Measurements from ENCODE around the gene RRAS. TPM values are rescaled to one million over a fixed set of nuclear protein-coding genes. Genes with fewer than 3 reads are reported as not detected.

The RRAS gene
- total RNA-seq: 100 to 1,000 TPM; 134 to 205 (median 187) TPM

- 0% methylated on average over 26 of the region's 51 CpGs for WGBS
- Histone ChIP-seq H3K36me3 (peaks cover 0 to 26% (median 23%) of the 10 kb centered on the region in 4 donors), H3K4me3 (peak within 1 kb of the TSS; percentile 69 to 97 (median 83)), H3K4me1 (peaks cover 59 to 80% (median 79%) of the 10 kb centered on the region in 4 donors), H3K9me3 (no peaks in the 10 kb centered on the region), H3K27me3 (no peaks in the 10 kb centered on the region), H3K27ac (replicated peaks in 1 of 4) (peak within 1 kb of the TSS; percentile 98 to 100 (median 98))
- peak; percentile 95 to 99 for TF ChIP-seq POLR2AphosphoS5 (IDR thresholded peaks at IDR 0.05)
- peak; percentile 53 for TF ChIP-seq EP300 (IDR thresholded peaks at IDR 0.05)
- no peak for TF ChIP-seq CTCF (IDR thresholded peaks at IDR 0.05)
- peak; percentile 100 for DNase-seq (ENCODE audit: extremely low spot score)
- intact Hi-C loops (cut with DNase I): loop anchor here (5.0 kb wide), 1 partner anchor 37 kb away; the partner anchor contains the start of gene PRMT1
These were observed at the start of gene RRAS for GRCh38 chr19:49640113-49640898. TSS of gene RRAS (minus strand) at chr19:49640143. CDS start at chr19:49640098, 45 bp downstream.

DNA sequence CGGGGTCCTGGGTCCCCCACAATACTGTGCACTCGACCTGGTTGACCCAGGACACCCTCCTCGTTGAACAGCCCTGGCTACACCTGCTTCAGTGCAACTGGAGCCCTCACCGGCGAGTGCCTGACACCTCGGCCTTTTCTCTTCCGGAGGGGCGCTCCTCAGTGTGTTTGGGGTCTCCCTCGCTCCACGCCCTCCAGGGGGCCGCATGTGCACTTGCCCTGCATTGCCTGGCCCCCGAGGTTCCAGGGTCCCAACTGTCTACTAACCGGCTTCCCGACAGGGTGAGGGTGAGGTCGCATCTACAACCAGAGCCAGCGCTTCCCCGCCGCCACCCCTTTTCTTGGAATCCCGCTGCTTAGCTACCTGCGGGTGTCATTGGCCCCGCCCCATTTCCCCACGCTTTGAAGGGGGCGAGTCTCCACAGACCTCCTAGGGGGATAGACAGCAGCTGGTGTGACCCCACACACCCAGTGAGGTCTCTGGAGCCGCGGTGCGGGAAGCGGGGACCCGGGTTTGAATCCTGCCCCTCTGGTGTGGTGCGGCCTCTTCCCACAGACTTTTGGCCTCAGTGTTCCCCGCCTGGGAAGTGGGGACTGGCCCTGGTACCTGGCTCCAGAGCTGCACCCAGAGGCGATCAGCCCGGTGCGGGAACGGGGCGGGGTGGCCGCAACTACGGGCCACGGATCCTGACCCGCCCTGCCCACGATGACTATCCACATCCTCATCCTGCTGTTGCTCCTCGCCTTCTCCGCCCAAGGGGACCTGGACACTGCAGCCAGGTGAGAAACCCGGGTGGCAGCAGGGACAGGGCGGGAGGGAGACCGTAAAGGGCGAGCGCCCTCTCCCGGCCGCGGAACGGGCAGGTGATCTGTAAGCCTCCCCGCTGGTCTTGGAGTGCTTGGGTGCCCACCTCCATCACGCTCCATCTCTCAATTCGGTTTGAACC, 49.5 kb upstream of the RRAS start, which contains the start of gene ADM5:
Gene ADM5 (plus strand): TSS at position 462 of the 946 bp plus-strand sequence. CDS start 244 bp downstream, at position 706.
- H3K27ac ChIP-seq (replicated peaks in 1 of 4): peak within 1 kb of the TSS; percentile 59 to 76 (median 68)

DNA sequence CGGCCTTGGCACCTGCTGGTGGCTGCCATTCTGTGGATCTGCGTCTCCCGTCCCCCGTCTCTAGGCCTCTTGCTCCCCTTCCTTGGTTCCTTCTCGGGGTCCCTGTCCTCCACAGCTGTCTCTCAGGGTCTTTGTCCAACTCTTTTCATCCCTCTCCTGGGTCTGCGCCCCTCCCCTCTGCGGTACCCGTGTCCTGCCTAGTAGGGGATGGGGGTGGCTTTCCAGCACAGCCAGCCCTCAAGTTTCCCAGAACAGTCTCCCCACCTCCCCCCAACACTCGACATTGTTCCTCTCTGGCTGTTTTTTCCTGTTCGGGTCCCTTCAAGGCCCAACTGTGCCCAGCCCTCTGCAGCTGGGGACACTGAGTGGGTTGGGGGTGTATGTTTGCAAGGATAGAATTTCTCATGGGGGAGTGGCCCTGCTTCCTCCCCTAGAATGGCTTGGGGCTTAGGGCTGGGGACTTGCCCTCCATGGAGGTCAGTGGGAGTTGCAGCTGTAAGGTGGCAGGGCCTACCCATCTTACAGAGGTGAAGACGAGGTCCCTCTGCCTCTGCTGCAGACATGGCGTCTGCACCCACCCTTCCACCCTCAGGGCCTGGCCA, 48.7 kb upstream of the RRAS start:
- intact Hi-C loops (cut with DNase I): no loop called here
- Histone ChIP-seq H3K4me1 (peaks cover 31 to 41% (median 33%) of the 10 kb centered on the region in 4 donors), H3K9me3 (no peaks in the 10 kb centered on the region), H3K4me3 (peak overlapping the region; percentile 51 to 63 (median 54)), H3K27me3 (peaks cover 0 to 43% (median 13%) of the 10 kb centered on the region in 4 donors), H3K36me3 (peaks cover 33 to 49% (median 45%) of the 10 kb centered on the region in 4 donors), H3K27ac (replicated peaks in 1 of 4) (peak overlapping the region; percentile 38 to 70 (median 52))
- no peak for DNase-seq (ENCODE audit: extremely low spot score)
- WGBS: 73% methylated on average over 10 of the region's 12 CpGs
- TF ChIP-seq POLR2AphosphoS5 (IDR thresholded peaks at IDR 0.05): peak in 1 of 2 donors; percentile 13
- no peak for TF ChIP-seq CTCF (IDR thresholded peaks at IDR 0.05)

More for the DNA sequence above, 49.5 kb upstream of the RRAS start, which contains the start of gene ADM5:
- H3K9me3 ChIP-seq: no peaks in the 10 kb centered on the region
- H3K4me3 ChIP-seq: peak within 1 kb of the TSS; percentile 51 to 63 (median 54)
- TF ChIP-seq CTCF (IDR thresholded peaks at IDR 0.05) (peak; percentile 40 to 55 (median 43)), POLR2A (IDR thresholded peaks at IDR 0.05; ENCODE audit: low read depth) (no peak), EP300 (IDR thresholded peaks at IDR 0.05) (no peak), POLR2AphosphoS5 (IDR thresholded peaks at IDR 0.05) (peak in 1 of 2 donors; percentile 10)
- peaks cover 0 to 43% (median 13%) of the 10 kb centered on the region in 4 donors for H3K27me3 ChIP-seq
- no peak for DNase-seq (ENCODE audit: extremely low spot score)
- intact Hi-C loops (cut with DNase I): no loop called here
- peaks cover 28 to 41% (median 37%) of the 10 kb centered on the region in 4 donors for H3K36me3 ChIP-seq
- H3K4me1 ChIP-seq: peaks cover 31 to 41% (median 33%) of the 10 kb centered on the region in 4 donors
- 33% methylated on average over 41 of the region's 54 CpGs for WGBS

- no peaks in the 10 kb centered on the region for H3K9me3 ChIP-seq
- WGBS: 62% methylated on average over 15 of the region's 26 CpGs
- H3K4me1 ChIP-seq: peaks cover 31 to 41% (median 33%) of the 10 kb centered on the region in 4 donors
- DNase-seq (ENCODE audit: extremely low spot score): no peak
- peaks cover 0 to 42% (median 13%) of the 10 kb centered on the region in 4 donors for H3K27me3 ChIP-seq
- H3K36me3 ChIP-seq: peaks cover 40 to 58% (median 52%) of the 10 kb centered on the region in 4 donors
- TF ChIP-seq POLR2AphosphoS5 (IDR thresholded peaks at IDR 0.05): no peak
- H3K27ac ChIP-seq (replicated peaks in 1 of 4): peak overlapping the region; percentile 38 to 66 (median 52)
- intact Hi-C loops (cut with DNase I): no loop called here
- peak overlapping the region; percentile 16 to 56 (median 51) for H3K4me3 ChIP-seq
These were observed 47.8 kb upstream of the RRAS start for GRCh38 chr19:49687566-49688316.
